EH (cell line): ENCODE results near the gene AP3B1.

Experiments used
- DNase-seq: peaks from one replicate; pipeline ENCODE4 v3.0.0-alpha.2; 2015; ENCODE audit warnings: low read depth

Gene AP3B1

DNA sequence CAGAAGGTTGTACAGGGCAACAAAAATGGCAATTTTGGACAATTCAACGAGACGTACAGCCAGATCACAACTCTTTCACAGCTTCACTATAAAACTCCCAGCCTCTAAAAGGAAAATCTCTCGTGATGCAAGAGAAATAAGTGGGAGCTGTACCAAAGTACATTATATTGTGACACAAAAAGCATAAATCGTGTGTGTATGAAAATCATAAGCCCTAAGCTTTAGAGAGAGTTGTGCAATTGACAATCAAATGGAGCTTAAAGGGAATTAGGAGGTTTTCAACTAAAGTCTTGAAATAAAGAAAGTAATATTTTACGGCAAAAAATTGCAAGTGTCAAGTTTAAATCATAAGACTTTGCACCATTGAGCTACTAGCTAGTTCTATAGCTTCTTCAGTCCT is 323.6 kb downstream of the AP3B1 start:
- no peak for DNase-seq

DNA sequence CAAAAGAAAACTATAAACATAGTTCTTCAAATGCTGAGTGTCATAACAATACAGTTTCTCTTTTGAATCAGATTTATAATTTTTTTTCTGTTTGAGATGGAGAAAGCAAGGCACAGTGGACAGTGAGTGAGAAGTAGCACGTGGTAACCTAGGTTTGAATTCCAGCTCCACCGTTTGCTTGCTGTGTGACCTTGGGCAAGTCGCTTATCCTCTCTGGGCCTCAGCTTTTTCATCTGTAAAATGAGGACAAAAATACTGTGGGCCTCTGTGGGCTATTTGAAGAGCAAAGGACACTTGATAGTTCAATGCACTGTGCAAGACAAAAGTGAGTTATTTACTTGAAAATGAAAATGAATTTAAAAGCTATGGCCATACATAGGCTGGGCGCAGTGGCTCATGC is 330.7 kb downstream of the AP3B1 start:
- no peak for DNase-seq

DNA sequence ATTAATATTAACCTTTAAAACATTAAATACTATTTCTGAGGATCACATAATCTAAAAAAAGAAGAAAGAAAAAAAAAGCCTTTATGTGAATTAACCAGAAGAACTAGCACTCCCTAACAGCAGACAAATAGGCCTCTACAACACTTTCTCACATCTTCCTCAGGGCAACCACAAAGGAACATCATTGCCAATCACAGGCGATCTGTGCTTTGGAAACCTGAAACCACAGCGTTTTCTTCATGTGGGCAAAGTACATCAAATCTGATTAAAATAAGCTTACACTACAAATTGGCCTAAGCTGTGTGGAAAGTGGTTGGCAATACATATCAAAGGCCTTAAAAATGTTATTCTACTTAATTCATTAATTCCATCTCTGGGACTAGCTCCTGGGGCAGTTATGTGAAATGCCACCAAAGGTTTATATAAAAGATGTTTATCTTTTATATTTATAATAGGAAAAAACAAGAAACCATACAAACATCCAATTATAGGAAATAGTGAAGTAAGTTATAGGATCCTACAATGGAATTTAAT is 333.6 kb downstream of the AP3B1 start:
- DNase-seq = no peak

DNA sequence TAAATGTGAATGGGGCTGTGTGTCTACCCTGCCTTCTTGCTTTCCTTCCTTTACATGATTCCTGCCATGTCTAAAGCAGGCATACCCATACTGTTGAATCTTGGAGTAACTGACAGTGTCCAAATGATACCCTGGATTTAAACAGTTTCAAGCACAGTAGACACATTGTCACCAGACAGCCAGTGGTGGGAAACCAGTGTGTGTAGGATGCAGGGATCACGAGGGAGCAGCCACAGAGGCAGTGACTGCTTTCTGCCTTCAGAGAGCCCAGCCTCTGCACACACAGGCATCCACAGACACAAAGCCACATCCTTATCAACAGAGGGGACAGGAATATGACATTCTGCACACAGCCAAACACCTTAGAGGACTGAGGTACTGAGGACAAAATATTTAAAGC is 334.2 kb downstream of the AP3B1 start:
- no peak for DNase-seq

DNA sequence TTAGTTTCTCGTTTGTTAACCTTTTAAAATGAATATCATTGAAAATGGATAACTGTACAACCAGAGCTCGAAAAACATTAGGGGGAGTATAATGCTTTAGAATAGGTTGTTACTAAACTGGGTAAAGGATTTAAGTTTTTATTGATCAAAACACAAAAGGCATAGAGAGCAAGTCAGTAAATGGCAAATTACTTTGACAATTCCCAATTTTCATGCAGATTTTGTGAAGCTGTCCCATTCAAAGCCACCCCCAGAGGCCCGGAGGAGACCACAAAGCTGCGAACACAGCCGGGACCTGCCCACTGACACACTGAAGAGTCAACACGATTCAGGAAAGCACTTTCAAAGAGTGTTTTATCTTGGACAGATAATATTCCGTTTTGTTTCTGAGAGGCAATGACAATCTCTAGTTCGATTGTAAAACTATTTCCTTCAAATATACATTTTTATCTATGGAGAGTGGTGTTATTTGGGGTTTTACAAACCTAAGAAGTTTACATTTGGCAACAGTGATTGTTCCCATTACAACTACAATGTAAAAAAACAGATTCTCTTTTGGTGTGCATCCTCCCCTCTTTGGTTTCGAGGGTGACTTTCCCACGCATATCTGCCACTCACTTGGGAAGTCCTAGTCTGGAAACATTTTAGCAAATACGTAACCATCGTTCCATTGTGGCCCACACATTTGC is 335.7 kb downstream of the AP3B1 start:
- DNase-seq = no peak

DNA sequence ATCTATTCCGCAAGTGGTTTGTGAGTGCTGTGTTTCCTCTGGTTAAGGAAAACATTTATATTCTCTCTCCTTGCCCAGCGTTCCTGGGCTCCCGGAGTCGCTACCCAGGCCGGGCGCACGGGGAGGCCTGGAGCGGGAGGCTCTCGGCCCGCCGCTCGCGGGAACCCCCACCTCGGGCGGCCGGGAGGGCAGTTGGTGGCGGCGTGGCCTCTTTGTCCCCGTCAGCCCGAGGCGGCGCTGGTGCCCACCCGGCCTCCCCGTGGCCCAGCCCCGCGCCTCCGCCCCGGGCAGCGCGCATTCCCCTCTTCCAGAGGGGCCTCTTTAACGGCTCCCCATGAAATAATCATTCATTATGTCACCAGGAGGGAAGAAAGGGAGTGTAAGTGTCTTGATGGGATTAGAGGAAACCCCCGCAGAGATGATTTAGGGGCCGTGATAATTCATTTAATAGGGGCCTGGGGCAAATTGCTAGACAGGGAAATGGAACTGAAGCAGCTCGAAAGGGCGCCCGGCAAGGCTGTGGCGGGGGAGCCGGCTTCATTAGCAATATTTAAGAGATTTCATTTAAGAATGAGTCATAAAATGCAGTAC is 336.5 kb downstream of the AP3B1 start:
- DNase-seq = no peak

DNA sequence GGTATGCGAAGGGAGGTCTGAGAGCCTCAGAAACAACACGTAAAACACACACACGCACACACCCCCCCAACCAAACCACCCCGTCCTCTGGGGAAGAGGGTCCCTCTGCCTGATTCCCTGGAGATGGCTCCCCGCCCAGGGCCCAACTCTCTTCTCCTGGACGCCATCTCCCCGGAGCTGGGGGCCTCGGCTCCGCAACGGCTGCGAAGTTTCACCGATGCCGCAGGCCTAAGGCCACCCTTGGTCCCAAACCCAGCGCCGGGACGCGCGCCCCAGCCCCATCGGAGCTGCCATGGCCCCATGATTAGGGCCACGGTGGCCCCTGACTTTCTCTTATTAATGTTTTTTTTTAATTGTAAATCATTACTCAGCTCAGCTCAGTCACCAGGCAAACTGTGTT is 337.0 kb downstream of the AP3B1 start:
- DNase-seq = no peak

DNA sequence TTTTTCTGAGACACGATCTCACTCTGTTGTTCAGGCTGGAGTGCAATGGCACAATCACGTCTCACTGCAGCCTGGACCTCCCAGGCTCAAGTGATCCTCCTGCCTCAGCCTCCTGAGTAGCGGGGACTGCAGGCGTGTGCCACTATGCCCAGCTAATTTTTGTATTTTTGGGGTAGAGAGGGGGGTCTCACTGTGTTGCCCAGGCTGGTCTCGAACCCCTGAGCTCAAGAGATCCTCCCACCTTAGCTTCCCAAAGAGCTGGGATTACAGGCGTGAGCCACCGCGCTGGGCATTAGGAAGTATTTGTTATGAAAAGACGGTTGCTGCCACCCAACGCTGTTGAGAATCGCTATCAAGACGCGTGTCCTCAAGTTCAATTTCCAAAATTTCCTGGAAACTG is 337.4 kb downstream of the AP3B1 start:
- no peak for DNase-seq

DNA sequence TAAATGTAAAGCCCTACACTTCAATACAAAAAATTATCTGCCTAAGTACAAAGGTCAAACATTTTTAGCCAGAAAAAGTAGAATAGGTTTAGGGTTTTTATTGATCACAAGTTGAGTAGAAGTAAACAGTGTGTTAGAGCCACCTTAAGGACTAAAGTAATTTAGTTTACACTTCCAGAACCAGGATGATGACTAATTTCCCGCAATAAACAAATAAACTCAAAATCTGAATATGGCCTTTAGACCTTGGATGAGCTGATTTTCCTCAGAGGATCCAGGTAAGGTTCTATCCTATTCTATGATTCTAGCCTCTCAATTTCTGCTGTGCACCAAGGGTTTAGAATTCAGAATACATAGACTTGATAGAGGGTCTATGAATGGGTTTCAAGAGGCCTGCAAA is 338.9 kb downstream of the AP3B1 start:
- DNase-seq = no peak

DNA sequence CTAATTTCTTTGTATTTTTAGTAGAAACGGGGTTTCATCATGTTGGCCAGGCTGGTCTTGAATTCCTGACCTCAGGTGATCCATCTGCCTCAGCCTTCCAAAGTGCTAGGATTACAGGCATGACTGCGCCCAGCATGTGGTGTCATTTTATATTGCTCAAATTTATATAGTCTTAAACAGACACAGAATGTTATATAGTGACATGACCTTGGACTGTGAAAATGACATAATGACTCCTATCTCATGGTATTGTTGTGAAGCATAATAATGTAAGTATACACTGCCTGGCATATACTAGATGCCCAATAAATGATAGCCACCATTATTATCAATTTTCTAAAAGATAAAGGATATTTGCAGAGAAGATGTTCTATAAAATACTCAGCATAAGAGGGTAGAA is 341.1 kb downstream of the AP3B1 start:
- DNase-seq = no peak

DNA sequence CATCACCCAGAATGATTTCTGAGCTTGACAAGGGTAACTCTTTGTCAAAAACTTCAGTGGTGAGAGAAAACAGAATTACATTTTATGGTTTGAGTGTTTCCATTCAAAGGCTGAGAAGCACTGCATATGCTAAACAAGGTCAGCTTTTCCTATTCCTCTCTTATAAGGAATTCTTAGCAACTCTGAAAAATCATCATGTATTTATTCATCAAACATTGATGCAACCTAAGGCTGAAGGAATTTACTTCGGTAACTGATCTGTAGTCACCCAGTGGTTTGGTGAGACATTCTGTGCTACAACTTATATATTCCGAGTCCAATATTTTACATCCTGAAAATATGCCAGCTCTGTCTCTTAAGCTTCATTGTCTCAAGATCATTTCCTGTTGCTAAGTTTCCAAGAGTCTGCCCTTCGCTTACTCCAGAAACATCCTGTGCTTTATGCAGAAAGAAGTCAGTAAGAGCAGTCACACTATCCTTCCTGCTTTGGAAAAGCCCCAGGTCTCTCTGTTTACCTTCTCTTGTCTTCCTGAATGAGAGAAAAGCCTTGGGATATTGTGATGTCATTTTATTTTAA is 341.8 kb downstream of the AP3B1 start:
- DNase-seq = no peak
